Epithelial cell of esophagus (primary cell): Measurements from ENCODE around the gene PLEKHM3.

ENCODE experiments used
- DNase-seq: peaks from one replicate; pipeline ENCODE4 v3.0.0; 2010; ENCODE audit warnings: low read depth
- H3K4me3 ChIP-seq: 2 replicates; pipeline ENCODE4 v1.5.1; 2011; ENCODE audit warnings: mild to moderate bottlenecking, low read length, control low read depth
- CTCF ChIP-seq: IDR thresholded peaks from 2 replicates; pipeline ENCODE4 v1.5.1; 2011; ENCODE audit warnings: low read depth, mild to moderate bottlenecking, low read length, control low read depth, inconsistent platforms; ENCODE audit not compliant: insufficient read depth; ENCODE audit errors: missing control alignments

Gene PLEKHM3

GRCh38 chr2:207868855-207869596 is 156.3 kb downstream of the PLEKHM3 start:
- no peak for DNase-seq
- H3K4me3 ChIP-seq = no peak overlapping the region
- TF ChIP-seq CTCF = no peak

- DNase-seq = no peak
- TF ChIP-seq CTCF = no peak
Measured at GRCh38 chr2:207867905-207868304, 157.4 kb downstream of the PLEKHM3 start.

GRCh38 chr2:207867056-207867455 is 158.3 kb downstream of the PLEKHM3 start:
- no peak overlapping the region for H3K4me3 ChIP-seq
- TF ChIP-seq CTCF = no peak
- DNase-seq = no peak

More at GRCh38 chr2:207867905-207868304, 157.4 kb downstream of the PLEKHM3 start:
- no peak overlapping the region for H3K4me3 ChIP-seq

GRCh38 chr2:207865210-207865609 is 160.1 kb downstream of the PLEKHM3 start:
- DNase-seq = no peak
- H3K4me3 ChIP-seq = no peak overlapping the region
- TF ChIP-seq CTCF = no peak

GRCh38 chr2:207863345-207863744 is 162.0 kb downstream of the PLEKHM3 start:
- peak; percentile 20 for DNase-seq
- TF ChIP-seq CTCF = no peak
- H3K4me3 ChIP-seq = no peak overlapping the region

- DNase-seq = no peak
- no peak overlapping the region for H3K4me3 ChIP-seq
- no peak for TF ChIP-seq CTCF
Measured at GRCh38 chr2:207861789-207862188, 163.5 kb downstream of the PLEKHM3 start.

- no peak for TF ChIP-seq CTCF
- no peak overlapping the region for H3K4me3 ChIP-seq
- DNase-seq = no peak
Measured at GRCh38 chr2:207860685-207861084, 164.6 kb downstream of the PLEKHM3 start.
